ENCODE measurements around the gene OPCML.

OPCML gene

DNA sequence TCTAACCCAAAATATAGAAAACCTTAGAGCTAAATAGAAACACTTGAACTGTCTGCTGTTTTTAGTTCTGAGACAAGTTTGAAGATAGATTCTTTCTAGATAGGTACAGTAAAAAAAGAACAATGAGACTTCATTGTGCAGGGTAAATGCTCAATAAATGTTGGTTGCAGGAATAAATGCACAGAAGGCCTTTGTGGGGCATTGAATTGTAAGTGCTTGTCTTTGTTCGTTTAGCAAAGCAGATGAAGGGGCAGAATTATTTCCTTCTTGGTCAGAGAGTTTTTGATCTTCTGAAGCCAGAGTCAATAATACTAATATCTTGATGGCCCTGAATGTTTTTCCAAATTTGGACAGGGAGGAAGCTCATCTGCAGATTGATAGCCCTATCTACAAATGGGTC, 340.4 kb downstream of the OPCML start:
- H3K4me3 ChIP-seq (ENCODE audit: severe bottlenecking) = no peak overlapping the region
- TF ChIP-seq, protein P1, sequence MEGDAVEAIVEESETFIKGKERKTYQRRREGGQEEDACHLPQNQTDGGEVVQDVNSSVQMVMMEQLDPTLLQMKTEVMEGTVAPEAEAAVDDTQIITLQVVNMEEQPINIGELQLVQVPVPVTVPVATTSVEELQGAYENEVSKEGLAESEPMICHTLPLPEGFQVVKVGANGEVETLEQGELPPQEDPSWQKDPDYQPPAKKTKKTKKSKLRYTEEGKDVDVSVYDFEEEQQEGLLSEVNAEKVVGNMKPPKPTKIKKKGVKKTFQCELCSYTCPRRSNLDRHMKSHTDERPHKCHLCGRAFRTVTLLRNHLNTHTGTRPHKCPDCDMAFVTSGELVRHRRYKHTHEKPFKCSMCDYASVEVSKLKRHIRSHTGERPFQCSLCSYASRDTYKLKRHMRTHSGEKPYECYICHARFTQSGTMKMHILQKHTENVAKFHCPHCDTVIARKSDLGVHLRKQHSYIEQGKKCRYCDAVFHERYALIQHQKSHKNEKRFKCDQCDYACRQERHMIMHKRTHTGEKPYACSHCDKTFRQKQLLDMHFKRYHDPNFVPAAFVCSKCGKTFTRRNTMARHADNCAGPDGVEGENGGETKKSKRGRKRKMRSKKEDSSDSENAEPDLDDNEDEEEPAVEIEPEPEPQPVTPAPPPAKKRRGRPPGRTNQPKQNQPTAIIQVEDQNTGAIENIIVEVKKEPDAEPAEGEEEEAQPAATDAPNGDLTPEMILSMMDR (IDR thresholded peaks at IDR 0.05; ENCODE audit: poor library complexity, severe bottlenecking) = no peak
- no peaks in the 10 kb centered on the region for H3K27me3 ChIP-seq (ENCODE audit: insufficient read depth, poor library complexity, severe bottlenecking)
- no peaks in the 10 kb centered on the region for H3K36me3 ChIP-seq (ENCODE audit: low read depth)
- peaks cover 3% of the 10 kb centered on the region for H3K9me3 ChIP-seq (ENCODE audit: severe bottlenecking)
- ATAC-seq (ENCODE audit: low read depth) (no peak), DNase-seq (ENCODE audit: low spot score) (no peak)
- no peaks in the 10 kb centered on the region for H3K4me1 ChIP-seq (ENCODE audit: insufficient read depth, poor library complexity, severe bottlenecking)
- no peak overlapping the region for H3K27ac ChIP-seq (ENCODE audit: poor library complexity, severe bottlenecking)

DNA sequence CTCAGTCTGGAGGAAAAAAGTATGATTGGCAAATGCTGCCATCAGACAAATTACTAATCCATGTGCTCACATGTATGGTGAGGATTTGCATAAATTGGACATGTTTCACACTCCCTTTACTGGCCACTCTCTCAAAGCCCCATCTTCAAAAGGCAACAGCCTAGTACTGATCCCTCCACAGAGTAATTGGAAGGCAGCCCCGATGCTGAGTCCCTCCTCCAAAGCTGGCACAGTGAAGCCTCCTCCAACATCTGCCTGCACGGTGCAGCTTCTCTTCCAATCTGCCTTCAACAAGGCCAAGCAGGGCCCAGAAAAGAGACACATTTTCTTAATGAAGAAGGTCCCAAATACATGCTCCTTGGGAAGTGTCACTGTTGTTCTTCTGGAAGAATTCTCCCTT, 350.6 kb downstream of the OPCML start:
- Histone ChIP-seq H3K4me3 (ENCODE audit: severe bottlenecking) (no peak overlapping the region), H3K27ac (ENCODE audit: poor library complexity, severe bottlenecking) (no peak overlapping the region), H3K4me1 (ENCODE audit: insufficient read depth, poor library complexity, severe bottlenecking) (no peaks in the 10 kb centered on the region), H3K9me3 (ENCODE audit: severe bottlenecking) (no peaks in the 10 kb centered on the region), H3K36me3 (ENCODE audit: low read depth) (no peaks in the 10 kb centered on the region), H3K27me3 (ENCODE audit: insufficient read depth, poor library complexity, severe bottlenecking) (no peaks in the 10 kb centered on the region)
- no peak for DNase-seq (ENCODE audit: low spot score)
- no peak for ATAC-seq (ENCODE audit: low read depth)
- TF ChIP-seq, protein P1 (IDR thresholded peaks at IDR 0.05; ENCODE audit: poor library complexity, severe bottlenecking) = no peak

DNA sequence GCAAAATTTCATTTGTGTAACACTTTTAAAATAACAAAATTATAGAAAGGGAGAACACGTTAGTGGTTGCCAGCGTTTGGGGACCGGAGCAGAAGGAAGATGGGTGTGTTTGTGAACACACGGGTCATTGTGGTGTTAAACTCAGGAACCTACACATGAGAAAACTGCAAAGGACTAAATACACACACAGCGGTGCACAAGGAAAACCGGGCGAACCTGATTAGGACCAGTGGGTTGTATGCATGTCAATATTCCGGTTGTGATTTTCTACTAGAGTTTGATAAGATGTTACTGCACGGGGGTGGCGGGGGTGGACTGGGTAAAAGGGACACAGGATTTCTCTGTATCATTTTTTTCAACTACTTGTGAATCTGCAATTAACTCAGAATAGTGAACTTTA, 351.2 kb downstream of the OPCML start:
- ATAC-seq (ENCODE audit: low read depth) (no peak), DNase-seq (ENCODE audit: low spot score) (no peak)
- Histone ChIP-seq H3K4me1 (ENCODE audit: insufficient read depth, poor library complexity, severe bottlenecking) (no peaks in the 10 kb centered on the region), H3K36me3 (ENCODE audit: low read depth) (no peaks in the 10 kb centered on the region), H3K27ac (ENCODE audit: poor library complexity, severe bottlenecking) (no peak overlapping the region), H3K27me3 (ENCODE audit: insufficient read depth, poor library complexity, severe bottlenecking) (no peaks in the 10 kb centered on the region), H3K9me3 (ENCODE audit: severe bottlenecking) (no peaks in the 10 kb centered on the region), H3K4me3 (ENCODE audit: severe bottlenecking) (no peak overlapping the region)
- TF ChIP-seq, protein P1 (IDR thresholded peaks at IDR 0.05; ENCODE audit: poor library complexity, severe bottlenecking) = no peak

DNA sequence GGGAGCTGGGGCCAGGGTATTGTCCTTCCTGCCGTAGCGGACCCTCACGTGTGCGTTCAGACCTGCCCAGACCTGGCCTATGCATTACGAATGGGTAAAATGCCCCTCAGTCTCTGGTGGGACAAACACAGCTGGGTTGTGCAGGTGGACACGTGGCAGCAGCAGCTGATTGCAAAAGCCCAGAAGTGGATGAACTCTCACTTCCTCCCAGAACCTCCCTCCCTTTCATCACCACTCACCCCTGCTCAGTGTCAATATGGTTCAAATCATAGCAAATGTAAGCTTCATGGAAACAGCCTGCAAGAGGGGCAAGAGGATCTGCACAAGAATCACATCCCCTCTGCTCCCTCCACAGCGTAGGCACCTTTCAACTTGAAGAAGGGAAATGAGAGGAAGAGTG, 352.1 kb downstream of the OPCML start:
- TF ChIP-seq, protein P1 (IDR thresholded peaks at IDR 0.05; ENCODE audit: poor library complexity, severe bottlenecking) = no peak
- Histone ChIP-seq H3K27ac (ENCODE audit: poor library complexity, severe bottlenecking) (no peak overlapping the region), H3K4me1 (ENCODE audit: insufficient read depth, poor library complexity, severe bottlenecking) (no peaks in the 10 kb centered on the region), H3K4me3 (ENCODE audit: severe bottlenecking) (no peak overlapping the region), H3K36me3 (ENCODE audit: low read depth) (no peaks in the 10 kb centered on the region), H3K9me3 (ENCODE audit: severe bottlenecking) (no peaks in the 10 kb centered on the region), H3K27me3 (ENCODE audit: insufficient read depth, poor library complexity, severe bottlenecking) (no peaks in the 10 kb centered on the region)
- DNase-seq (ENCODE audit: low spot score) (no peak), ATAC-seq (ENCODE audit: low read depth) (no peak)

DNA sequence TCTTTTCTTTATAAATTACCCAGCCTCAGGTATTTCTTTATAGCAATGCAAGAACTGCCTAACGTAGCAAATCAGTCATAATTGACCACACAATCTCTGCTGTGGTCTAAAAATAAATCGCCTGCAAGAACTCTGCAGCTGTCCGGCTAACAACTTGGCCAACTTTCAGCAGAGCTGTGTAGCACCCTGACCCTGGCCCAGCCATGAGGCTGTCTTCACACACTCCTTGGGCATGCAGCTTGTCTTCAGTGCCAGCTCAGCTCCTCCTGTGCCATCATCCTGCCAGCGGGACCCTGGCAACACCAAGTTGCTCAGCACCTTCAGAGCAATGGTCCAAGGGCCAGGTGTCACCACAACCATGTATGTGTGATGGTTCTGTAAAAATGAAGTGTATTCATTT, 355.6 kb downstream of the OPCML start:
- TF ChIP-seq, protein P1 (IDR thresholded peaks at IDR 0.05; ENCODE audit: poor library complexity, severe bottlenecking) = no peak
- Histone ChIP-seq H3K9me3 (ENCODE audit: severe bottlenecking) (no peaks in the 10 kb centered on the region), H3K27me3 (ENCODE audit: insufficient read depth, poor library complexity, severe bottlenecking) (no peaks in the 10 kb centered on the region), H3K4me1 (ENCODE audit: insufficient read depth, poor library complexity, severe bottlenecking) (no peaks in the 10 kb centered on the region), H3K27ac (ENCODE audit: poor library complexity, severe bottlenecking) (no peak overlapping the region), H3K4me3 (ENCODE audit: severe bottlenecking) (no peak overlapping the region), H3K36me3 (ENCODE audit: low read depth) (no peaks in the 10 kb centered on the region)
- no peak for DNase-seq (ENCODE audit: low spot score)
- ATAC-seq (ENCODE audit: low read depth) = no peak
